A673 (cell line): ENCODE results near the gene ERMP1. TPM values are rescaled to one million over a fixed set of nuclear protein-coding genes. Genes with fewer than 3 reads are reported as not detected.
"Not testable (repeated sequence)": the region's sequence is repeated elsewhere in the genome, so short reads cannot be mapped to it uniquely, and the experiment has no call there.

Source experiments
- BruUV-seq: library from RNA; stranded (reverse); fragments of 400-500 nt; replicated peaks from 2 replicates; lab custom pipeline; 2021; lab: Mats Ljungman, UMichigan
- CTCF ChIA-PET: fragments of 300-600 bp; sonication (Branson Sonifier 250); formaldehyde crosslinking; loops from one replicate; lab custom pipeline; 2022; ENCODE audit warnings: antibody characterized with exemption; lab: Charles Lee
- POLR2A ChIA-PET: fragments of 300-600 bp; sonication (Branson Sonifier 250); formaldehyde crosslinking; loops from one replicate; lab custom pipeline; 2022; ENCODE audit warnings: antibody characterized with exemption; ENCODE audit not compliant: low non-redundant PET; lab: Charles Lee
- DNase-seq: peaks from one replicate; pipeline ENCODE4 v3.0.0-alpha.2; 2015; ENCODE audit warnings: low spot score
- H3K27ac ChIP-seq: fragments of 200-600 bp; sonication (generic); 2 replicates; pipeline ENCODE4 v1.5.1; 2016; ENCODE audit warnings: mixed run types, low read depth, mild to moderate bottlenecking, mixed read lengths, antibody characterized with exemption, low read length; ENCODE audit not compliant: poor library complexity, severe bottlenecking
- H3K27me3 ChIP-seq: fragments of 200-600 bp; sonication (generic); replicated peaks from 2 replicates; pipeline ENCODE4 v1.6.1; 2017; ENCODE audit warnings: mixed run types, low read depth, mild to moderate bottlenecking, mixed read lengths, antibody characterized with exemption, low read length; ENCODE audit not compliant: insufficient read depth, poor library complexity
- H3K36me3 ChIP-seq: fragments of 200-600 bp; sonication (generic); 2 replicates; pipeline ENCODE4 v1.6.1; 2016; ENCODE audit warnings: mixed run types, mild to moderate bottlenecking, mixed read lengths, antibody characterized with exemption, low read length; ENCODE audit not compliant: insufficient read depth, poor library complexity, severe bottlenecking
- H3K4me1 ChIP-seq: fragments of 200-600 bp; sonication (generic); 2 replicates; pipeline ENCODE4 v1.6.1; 2017; ENCODE audit warnings: mixed run types, mild to moderate bottlenecking, mixed read lengths, antibody characterized with exemption, low read length; ENCODE audit not compliant: insufficient read depth, poor library complexity, severe bottlenecking
- H3K4me3 ChIP-seq: fragments of 200-600 bp; sonication (generic); 2 replicates; pipeline ENCODE4 v1.5.1; 2016; ENCODE audit warnings: low read depth, mixed run types, mild to moderate bottlenecking, mixed read lengths, low read length; ENCODE audit not compliant: poor library complexity, severe bottlenecking
- H3K9me3 ChIP-seq: fragments of 200-600 bp; sonication (generic); 2 replicates; pipeline ENCODE4 v1.6.1; 2016; ENCODE audit warnings: mixed run types, low read depth, mild to moderate bottlenecking, mixed read lengths, antibody characterized with exemption, low read length; ENCODE audit not compliant: poor library complexity, severe bottlenecking
- EZH2 ChIP-seq: fragments of 200-600 bp; sonication (generic); IDR thresholded peaks from 2 replicates; pipeline ENCODE4 v1.6.1; 2017; ENCODE audit warnings: borderline replicate concordance, low read depth, mild to moderate bottlenecking, mixed read lengths, antibody characterized with exemption, low read length; ENCODE audit not compliant: poor library complexity, severe bottlenecking
- intact Hi-C: fragments of 100-400 bp; cut with micrococcal nuclease; formaldehyde crosslinking; loops from one replicate; pipeline ENCODE4 v1.10.0; 2022; ENCODE audit not compliant: unreplicated experiment
- total RNA-seq: library from RNA; stranded (reverse); gene quantifications from 2 replicates; pipeline ENCODE4 v1.2.3, GENCODE V29; 2021
- TF ChIP-seq, protein P1 (sequence below): fragments of 300-800, 200-600 bp; sonication (generic); conservative IDR thresholded peaks from 2 replicates; pipeline ENCODE4 v1.5.1; 2017; ENCODE audit warnings: low read depth, mild to moderate bottlenecking, antibody characterized with exemption, low read length, moderate library complexity, mixed read lengths

Gene ERMP1
- total RNA-seq, 1 experiment from 2014 or later = 11.5 TPM

DNA sequence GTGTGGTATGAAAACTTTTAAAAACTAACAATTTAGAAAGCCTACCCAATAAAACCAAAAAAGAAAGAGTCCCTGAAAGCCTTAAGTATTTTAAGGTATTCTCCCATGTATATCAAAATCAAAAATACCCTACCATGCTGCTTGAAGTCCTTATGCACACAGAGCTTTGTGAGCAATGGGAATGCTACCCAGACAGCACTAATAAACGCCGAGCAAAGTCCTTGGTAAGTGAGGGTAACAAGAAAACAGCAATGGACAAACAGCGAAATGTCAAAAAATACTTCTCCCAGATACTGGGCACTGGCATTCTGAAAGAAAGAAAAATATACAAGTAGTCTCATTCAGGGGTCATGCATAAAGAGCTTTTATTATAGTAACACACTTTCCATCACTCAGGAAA, 27.4 kb downstream of the ERMP1 start:
- POLR2A ChIA-PET = no interaction called here
- TF ChIP-seq, protein P1, sequence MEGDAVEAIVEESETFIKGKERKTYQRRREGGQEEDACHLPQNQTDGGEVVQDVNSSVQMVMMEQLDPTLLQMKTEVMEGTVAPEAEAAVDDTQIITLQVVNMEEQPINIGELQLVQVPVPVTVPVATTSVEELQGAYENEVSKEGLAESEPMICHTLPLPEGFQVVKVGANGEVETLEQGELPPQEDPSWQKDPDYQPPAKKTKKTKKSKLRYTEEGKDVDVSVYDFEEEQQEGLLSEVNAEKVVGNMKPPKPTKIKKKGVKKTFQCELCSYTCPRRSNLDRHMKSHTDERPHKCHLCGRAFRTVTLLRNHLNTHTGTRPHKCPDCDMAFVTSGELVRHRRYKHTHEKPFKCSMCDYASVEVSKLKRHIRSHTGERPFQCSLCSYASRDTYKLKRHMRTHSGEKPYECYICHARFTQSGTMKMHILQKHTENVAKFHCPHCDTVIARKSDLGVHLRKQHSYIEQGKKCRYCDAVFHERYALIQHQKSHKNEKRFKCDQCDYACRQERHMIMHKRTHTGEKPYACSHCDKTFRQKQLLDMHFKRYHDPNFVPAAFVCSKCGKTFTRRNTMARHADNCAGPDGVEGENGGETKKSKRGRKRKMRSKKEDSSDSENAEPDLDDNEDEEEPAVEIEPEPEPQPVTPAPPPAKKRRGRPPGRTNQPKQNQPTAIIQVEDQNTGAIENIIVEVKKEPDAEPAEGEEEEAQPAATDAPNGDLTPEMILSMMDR = no peak
- TF ChIP-seq EZH2 = no peak
- Histone ChIP-seq H3K4me1 (no peaks in the 10 kb centered on the region), H3K27ac (no peak overlapping the region), H3K27me3 (no peaks in the 10 kb centered on the region), H3K36me3 (no peaks in the 10 kb centered on the region), H3K9me3 (no peaks in the 10 kb centered on the region), H3K4me3 (no peak overlapping the region)
- no TSS peak for BruUV-seq
- CTCF ChIA-PET = no interaction called here
- intact Hi-C loops = no loop called here
- no peak for DNase-seq

DNA sequence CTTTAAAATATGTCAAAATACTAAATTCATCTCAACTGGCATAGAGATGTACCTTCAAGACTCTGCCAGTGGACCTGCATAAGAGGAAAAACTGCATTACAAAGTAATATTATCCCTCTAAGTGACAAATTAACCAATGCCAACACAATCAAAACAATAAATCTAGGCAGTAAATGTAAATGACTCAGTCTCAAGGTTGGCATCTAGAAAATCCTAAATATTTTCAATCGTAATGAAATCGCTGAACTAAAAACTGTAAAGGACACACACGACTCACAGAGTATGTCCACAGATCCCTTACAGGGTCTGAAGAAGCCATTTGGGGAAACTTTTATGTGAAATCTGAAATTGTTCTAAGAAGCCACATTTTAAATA, 31.2 kb downstream of the ERMP1 start:
- Histone ChIP-seq H3K27me3 (no peaks in the 10 kb centered on the region), H3K4me3 (no peak overlapping the region), H3K27ac (no peak overlapping the region), H3K36me3 (no peaks in the 10 kb centered on the region), H3K4me1 (no peaks in the 10 kb centered on the region), H3K9me3 (no peaks in the 10 kb centered on the region)
- POLR2A ChIA-PET = interaction anchor here (0.7 kb wide), 1 partner anchor 29 kb away, joined by 3 read pairs; no protein-coding TSS in a partner anchor
- CTCF ChIA-PET = no interaction called here
- intact Hi-C loops = no loop called here
- DNase-seq = no peak
- TF ChIP-seq, protein P1 = no peak
- TF ChIP-seq EZH2 = no peak
- no TSS peak for BruUV-seq

DNA sequence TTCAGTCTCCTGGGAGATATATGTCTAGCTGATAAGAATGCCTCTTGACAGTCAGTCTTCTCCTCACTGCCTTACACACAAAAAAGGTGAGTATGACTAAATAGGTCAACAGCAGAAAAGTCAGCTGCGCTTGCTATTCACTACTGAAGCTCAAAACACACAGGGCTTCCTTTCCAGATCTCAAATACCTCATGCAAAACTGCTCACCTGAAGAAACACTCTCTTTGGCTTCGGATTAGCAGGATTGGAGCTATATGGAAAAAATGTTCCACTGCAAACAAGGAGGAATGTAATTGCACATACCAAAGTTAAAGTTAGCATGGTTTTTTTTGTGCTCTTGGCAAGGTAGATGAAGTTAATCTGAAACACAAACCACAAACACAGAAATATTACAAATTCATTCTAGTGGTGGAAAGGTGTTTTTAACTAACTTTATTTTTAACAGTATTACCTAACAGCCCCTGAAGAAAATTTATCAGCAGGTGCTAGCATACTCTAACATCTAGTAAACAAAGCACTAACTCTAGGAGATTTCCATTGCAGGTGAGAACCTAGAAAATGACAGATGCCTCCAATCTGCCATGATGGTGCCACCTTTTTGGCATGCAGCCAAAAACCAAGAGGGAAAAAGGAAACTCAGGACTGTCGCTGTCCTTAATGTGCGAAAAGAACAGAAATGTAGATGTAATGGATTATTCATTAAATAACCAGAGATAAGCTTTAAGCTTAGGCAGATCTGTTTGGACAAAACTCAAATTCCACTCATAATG, 31.8 kb downstream of the ERMP1 start:
- TF ChIP-seq, protein P1 = no peak
- no peak for TF ChIP-seq EZH2
- H3K27ac ChIP-seq = no peak overlapping the region
- intact Hi-C loops = no loop called here
- H3K4me1 ChIP-seq = no peaks in the 10 kb centered on the region
- POLR2A ChIA-PET = interaction anchor here (0.7 kb wide), 1 partner anchor 29 kb away, joined by 3 read pairs; no protein-coding TSS in a partner anchor
- H3K27me3 ChIP-seq = no peaks in the 10 kb centered on the region
- H3K4me3 ChIP-seq = no peak overlapping the region
- no TSS peak for BruUV-seq
- peak; percentile 5 for DNase-seq
- CTCF ChIA-PET = no interaction called here
- no peaks in the 10 kb centered on the region for H3K9me3 ChIP-seq
- H3K36me3 ChIP-seq = no peaks in the 10 kb centered on the region

DNA sequence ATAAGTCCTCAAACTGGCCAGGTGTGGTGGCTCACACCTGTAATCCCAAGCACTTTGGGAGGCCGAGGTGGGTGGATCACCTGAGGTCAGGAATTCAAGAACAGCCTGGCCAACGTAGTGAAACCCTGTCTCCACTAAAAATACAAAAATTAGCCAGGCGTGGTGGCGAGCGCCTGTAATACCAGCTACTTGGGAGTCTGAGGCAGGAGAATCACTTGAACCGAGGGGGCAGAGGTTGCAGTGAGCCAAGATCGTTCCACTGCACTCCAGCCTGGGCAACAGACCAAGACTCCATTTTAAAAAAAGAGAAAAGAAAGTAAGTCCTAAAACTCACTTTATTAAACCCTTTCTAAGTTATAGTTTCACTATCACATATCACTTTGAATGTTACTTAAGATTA, 32.5 kb downstream of the ERMP1 start:
- BruUV-seq, H3K9me3 ChIP-seq, H3K4me1 ChIP-seq, H3K36me3 ChIP-seq, H3K27ac ChIP-seq, POLR2A ChIA-PET, CTCF ChIA-PET, H3K27me3 ChIP-seq, H3K4me3 ChIP-seq, intact Hi-C loops, DNase-seq: not testable (repeated sequence)
